ENCODE measurements around the gene CIAO2A.
"Not testable (repeated sequence)": the region's sequence is repeated elsewhere in the genome, so short reads cannot be mapped to it uniquely, and the experiment has no call there.

CIAO2A gene

DNA sequence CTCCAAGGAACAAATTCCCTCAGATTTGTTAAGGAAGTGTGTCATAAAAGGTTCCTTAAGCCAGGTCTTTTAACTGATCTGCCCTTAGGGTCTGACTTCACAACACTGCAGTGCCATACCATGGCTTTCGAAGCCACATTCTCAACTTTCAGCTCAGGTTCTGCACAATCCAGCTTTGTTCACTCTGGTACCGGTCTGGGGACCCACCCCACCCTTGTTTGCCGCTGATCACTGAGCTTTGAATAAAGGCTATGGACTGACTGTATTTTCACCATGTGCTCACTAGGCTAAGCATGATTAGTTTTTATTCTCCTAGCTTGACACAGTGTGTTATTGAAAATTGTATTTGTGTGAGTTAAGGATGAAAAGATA is 18.0 kb upstream of the CIAO2A start:
- DNase-seq (ENCODE audit: low spot score) = no peak

DNA sequence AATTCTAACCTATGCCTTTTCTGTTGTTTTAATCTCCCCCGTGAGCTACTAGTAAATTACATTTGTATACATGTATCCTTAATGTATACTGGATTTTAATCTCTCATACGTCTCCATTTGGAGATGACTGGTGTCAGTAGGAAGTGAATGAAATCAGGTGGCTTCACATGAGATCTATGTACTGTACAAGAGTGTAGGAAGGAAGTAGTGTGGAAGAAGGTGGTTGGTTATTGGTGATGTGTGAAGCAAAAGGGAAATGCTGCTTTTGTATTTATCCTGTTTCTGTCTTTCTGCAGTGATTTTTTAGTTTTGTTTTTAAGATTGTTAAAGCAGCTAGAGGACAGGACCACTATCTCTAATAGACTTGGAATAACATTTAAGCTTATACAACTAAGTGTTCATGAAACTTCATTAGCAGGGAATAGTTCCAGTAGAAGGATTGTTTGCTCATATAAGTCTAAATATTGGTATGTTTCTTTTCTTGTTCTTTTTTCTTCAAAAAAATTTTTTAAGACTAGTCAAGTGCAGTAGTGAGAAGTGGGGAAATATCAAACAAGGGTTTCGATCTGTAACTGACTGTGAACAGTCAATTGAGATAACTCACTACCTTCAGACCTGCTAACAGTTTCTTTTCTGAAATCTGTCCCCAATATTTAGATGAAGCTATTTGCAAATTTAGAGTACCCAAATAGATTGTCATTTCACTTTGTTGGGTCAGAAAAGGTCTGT is 17.5 kb upstream of the CIAO2A start:
- DNase-seq (ENCODE audit: low spot score) = no peak

DNA sequence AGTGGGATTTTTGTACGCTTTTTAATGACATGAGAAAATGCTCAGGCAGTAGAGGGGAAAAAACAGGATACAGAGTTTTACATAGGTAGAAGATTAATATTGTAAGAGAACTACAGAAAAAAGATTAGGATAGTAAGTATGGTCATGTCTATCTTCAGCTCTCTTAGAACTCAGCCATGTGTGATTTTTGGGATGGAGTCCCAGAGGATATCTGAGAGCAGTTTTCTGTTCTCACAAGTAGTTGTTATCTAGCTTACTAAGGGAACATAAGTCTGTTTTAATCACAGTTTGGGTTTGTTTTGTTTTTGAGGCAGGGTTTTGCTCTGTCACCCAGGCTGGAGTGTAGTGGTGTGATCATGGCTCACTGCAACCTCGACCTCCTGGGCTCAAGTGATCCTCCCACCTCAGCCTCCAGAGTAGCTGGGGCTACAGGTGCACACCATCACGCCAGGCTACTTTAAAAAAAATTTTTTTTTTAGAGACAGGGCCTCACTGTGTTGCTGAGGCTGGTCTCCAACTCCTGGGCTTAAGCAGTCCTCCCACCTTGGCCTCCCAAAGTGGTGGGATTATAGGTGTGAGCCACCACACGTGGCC is 16.6 kb upstream of the CIAO2A start:
- not testable (repeated sequence) for DNase-seq (ENCODE audit: low spot score)

DNA sequence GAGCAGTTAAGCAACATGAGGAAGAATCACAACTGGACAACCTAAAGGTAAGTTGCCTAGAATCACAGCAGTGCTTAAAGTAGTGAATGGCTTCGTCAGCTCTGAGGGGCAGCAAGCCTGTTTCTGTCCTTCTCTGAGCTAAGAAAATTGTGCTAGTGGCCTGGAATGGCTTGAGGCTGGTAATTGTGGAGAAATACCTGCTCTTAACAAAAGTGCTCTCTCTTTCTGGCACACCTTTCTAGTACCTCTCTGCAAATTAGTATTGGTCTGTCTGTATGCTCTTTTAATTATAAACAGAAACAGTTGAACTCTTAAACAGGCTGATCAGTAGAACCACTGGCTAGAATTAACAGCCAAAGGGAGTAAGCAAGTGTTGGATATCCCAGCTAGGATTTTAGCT is 13.7 kb upstream of the CIAO2A start:
- no peak for DNase-seq (ENCODE audit: low spot score)

DNA sequence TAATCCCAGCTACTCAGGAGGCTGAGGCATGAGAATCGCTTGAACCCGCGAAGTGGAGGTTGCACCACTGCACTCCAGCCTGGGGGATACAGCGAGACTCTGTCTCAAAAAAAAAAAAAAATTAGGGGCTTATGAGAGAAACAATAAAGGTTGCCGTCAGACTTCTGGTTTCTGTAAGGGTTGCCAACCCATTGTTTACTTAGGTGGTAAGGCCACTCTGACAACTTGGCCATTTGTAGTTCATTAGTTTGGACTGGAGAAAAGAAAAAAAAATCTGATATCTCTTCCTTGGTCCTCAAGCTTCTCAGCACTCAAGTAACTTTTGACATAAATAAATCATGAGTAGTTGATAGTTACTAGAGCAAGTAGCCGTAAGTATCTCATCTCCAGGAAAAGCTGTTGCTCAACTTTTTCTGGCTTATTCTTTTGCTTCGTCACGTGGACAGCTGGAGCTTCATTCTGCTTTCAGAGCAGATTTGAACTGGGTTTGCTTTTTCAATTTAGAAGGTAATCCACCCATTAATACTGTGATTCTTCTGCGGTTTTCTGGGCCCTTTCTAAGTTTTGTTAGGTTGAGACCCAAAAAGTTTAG is 11.6 kb upstream of the CIAO2A start:
- no peak for DNase-seq (ENCODE audit: low spot score)

DNA sequence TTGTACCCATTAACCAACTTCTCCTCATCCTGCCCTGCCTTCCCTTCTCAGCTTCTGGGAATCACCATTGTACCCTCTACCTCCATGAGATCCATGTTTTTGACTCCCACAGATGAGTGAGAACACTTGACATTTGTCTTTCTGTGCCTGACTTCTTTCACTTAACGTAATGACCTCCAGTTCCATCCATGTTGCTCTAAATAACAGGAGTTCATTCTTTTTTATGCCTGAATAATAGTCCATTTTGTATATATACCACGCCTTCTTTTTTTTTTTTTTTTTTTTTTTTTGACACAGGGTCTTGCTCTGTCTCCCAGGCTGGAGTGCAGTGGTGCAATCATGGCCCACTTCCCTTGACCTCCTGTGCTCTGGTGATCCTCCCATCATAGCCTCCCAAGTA is 8.9 kb upstream of the CIAO2A start:
- DNase-seq (ENCODE audit: low spot score) = no peak

DNA sequence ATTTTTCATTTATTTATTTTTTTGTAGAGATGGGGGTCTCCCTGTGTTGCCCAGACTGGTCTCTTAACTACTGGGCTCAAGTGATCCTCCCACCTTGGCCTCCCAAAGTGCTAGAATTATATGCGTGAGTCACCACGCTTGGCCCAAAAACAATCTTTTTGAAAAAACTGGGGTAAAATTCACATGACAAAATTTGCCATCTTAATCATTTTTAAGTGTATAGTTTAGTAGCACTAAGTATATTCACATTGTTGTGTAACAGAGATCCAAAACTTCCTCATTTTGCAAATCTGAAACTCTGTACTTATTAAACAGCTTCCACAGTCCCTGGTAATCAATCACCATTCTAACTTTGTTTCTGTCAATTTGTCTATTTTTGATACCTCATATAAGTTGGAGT is 7.3 kb upstream of the CIAO2A start:
- DNase-seq (ENCODE audit: low spot score) = no peak

DNA sequence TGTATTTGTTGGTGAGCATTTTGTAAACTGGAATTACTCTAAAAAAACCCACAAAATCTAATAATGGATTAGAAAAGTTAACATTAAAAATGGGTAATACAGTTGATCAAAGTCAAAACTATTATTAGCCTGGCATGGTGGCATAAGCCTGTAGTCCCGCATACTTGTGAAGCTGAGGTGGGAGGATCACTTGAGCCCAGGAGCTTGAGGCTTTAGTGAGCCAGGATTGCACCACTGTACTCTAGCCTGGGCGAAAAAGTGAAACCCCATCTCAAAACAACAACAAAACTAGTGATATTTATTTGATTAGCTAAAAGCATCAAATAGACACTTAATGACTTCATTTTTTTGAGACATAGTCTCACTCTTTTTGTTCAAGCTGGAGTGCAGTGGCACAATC is 5.7 kb upstream of the CIAO2A start:
- no peak for DNase-seq (ENCODE audit: low spot score)

DNA sequence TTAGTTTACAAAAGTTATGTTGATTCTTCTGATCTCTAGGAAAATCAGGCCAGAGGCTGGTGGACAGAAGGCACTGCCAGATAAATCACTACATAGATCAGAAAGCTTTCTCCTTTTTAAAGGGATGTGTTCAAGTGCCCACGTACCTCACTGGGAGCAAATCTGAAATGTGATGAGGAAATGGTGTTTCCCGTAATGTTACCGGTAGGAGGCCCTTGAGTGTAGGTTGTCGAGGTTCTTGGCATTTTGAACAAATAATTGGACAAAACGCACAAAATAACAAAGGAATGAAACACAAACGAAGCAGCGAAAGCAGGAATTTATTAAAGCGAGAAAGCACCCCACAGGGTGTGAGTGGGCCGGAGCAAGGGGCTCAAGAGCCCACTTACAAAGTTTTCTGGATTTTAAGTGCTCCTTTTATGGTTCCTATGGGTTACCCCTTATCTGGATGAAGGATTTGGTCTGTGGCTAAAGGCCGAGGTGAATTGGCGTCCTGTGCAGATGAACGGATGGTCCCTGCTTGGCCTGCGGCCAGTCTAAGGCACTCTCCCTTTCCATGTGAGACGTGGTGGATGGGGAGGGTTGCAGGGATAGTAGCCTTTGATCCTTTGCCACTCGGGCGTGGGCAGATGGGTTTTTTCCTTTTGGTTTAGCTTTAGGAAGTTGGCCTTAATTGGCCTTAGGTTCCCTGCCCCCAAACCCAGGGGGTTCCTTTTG is 3.2 kb upstream of the CIAO2A start:
- peak; percentile 67 for DNase-seq (ENCODE audit: low spot score)

DNA sequence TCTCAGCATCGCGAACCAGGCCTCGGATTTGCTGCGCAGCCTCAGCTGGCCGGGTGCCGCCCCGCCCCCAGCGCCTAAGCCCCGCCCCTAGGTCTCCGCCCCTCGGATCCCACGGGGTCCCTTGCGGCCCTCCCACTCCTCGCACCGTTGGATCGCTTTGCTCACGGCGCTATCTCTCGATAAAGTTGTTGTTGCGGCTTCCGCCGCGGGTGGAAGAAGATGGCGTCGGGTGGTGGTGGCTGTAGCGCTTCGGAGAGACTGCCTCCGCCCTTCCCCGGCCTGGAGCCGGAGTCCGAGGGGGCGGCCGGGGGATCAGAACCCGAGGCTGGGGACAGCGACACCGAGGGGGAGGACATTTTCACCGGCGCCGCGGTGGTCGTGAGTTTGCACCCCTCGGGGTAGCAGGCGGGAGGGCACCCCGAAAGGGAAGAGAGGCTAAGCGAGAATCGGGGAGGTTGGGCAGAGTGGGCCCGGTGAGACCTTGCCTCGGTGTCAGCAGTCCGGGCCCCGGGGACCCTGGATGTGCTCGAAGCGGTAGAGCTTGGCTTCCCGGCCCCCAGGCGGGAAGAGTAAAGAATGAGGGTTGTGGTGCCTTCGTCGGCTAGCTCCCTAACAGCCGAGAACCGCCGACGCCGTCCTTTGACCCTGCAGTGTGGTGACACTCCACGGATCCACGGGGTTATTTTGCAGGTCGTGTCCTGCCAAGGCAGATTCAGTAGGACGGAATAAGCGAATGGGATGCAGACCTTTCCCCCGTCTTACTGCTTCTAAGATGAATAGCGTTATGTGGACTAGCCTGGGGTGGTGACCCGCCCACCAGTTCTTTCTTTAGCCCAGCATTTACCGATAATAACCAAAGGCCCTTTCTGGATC is 2.4 kb upstream of the CIAO2A start, which contains the start of gene SNX1:
TSS of gene SNX1 (plus strand) at position 188 of the 873 bp plus-strand sequence. CDS start at position 220, 32 bp downstream.
- DNase-seq (ENCODE audit: low spot score) = peak; percentile 94

DNA sequence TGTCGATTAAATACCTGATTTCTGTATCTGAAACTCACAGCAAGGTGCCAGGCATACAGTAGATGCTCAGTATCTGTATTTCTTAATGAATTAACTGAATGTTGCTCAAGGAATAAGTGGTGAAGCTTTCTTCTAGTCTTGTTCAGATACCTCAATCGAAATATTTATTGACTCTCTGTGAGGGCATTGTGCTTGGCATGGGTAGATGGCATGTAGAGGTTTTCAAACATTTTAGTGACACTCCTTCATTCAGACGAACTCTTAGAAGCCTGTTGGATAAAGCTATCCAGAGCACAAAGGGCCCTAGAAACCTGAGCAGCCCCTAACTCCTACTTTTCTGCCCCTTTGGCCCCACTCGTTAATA is 1.8 kb upstream of the CIAO2A start:
- no peak for DNase-seq (ENCODE audit: low spot score)

DNA sequence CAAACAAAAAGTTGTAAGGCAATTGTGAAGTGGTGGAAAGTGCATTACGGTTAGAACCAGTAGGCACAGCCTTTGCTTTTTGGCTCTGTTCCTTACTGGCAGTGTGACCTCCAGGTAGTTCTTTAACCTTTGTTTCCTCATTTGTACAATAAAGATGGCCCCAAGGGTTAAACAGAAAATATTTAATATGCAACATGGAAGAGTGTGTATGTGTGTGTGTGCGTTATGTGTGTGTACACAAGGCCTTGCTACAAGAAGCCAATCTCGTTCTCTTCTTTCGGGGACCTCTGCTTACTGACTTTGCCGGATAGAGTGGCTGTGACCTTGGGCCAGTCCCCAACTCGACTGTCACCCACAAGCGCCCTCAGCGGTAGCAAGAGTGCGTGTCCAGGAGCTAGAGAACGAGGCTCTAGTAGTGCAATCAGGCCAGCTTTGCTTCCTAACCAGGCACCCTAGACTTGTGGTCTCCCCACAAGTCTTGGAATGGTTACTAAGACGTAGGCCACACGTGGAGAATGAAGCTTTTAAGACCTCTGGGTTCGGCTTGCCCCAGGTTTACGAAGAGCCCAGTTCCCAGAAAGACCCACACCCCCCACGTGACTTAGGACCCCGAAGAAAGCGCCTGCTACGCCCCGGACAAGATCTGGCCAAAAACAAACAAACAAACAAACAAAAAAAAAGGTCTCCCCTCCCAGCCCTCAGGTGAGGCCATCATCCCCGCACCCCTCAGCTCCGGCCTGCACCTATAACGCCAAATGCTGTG is 593 bp downstream of the CIAO2A start:
- peak; percentile 76 for DNase-seq (ENCODE audit: low spot score)

DNA sequence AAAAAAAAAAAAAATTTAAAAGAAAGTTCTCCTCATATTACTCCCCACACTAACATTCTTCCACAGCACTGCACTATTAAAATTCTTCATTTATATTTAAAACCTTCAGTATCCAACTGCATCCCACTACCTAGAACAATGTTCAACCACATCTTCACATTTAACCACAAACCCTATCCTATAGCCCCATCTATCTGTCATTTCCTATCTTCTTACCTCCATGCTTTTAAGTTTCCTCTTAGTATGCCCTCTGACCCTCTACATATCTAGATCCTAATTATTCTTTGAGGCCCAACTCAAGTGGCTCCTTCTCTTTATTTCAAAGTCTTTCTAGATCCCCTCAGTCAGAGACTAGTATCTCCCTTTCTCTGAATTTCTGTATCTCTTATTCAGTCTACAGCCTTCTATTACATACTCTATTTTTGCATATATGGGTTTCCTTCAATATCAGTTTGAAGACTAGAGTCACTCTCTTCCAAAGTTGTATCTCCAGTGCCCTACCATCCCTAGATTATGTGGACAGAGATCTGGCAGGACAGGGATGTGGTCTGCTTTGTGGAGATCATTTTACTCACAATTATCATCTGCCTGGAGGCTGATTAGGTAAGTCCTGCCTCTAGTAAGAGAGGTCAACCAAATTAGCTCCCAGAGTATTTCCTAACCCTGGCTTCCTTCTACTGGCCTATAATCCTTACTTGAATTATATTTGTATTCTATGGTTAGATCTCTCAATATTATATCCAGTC is 1.4 kb downstream of the CIAO2A start:
- peak; percentile 29 for DNase-seq (ENCODE audit: low spot score)

DNA sequence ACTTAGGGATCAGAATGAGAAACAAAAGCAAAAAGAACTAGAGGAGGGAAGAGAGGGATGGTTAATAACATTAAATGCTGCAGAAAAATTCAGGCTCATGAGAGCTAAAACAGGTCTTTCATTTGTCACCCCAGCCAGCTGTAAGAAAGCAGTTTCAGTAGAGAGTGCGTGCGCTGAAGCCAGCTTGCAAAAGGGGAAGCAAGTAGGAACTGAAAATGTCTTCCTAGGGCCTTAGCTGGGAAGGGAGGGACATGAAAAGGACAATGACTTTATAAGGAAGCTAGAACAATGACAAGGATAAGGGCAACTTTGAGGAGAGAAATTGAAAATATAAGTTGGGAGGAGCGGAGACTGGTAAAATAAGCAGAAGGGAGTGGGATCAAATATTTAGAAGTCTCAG is 3.1 kb downstream of the CIAO2A start:
- DNase-seq (ENCODE audit: low spot score) = no peak

DNA sequence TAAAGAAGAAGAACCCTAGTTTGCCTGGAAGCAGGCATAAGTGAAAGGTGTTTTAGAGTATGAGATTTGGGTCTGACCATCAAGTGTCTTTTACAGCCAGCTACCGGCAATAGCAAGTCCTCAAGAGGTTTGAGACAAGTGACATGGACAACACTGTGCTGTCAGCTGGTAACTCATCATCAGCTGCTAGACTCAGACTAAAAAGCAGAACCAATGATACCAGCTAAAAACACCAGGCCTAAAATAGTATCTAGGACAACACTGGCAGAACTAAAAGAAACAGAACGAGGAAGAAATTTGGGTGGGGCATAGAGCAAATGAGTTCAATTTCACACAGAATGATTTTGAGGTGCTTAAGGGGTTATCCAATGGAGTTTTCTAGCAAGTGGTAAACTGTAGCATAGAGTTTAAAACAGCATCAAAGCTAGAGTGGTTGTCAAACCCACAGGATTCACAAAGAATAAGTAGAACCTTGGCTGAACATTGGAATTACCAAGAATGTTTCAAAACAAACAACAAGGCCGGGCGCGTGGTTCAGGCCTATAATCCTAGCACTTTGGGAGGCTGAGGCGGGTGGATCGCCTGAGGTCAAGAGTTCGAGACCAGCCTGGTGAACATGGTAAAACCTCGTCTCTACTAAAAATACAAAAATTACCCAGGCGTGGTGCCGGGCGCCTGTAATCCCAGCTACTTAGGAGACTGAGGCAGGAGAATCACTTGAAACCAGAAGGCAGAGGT is 3.9 kb downstream of the CIAO2A start:
- DNase-seq (ENCODE audit: low spot score) = no peak

DNA sequence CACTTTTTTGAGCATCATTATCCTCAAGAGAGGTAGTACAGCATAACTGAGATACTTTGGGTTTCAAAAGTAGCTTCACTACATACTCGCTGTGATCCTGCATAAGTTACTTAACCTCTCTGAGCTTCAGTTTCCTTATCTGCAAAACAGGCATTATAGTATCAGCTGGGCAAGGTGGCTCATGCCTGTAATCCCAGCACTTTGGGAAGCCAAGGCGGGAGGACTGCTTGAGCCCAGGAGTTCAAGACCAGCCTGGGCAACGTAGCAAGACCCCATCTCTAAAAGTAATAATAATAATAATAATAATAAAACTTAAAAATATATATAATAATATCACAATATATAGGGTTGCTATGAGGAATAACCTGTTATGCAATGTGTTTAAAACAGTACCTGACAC is 10.9 kb downstream of the CIAO2A start:
- DNase-seq (ENCODE audit: low spot score) = no peak

DNA sequence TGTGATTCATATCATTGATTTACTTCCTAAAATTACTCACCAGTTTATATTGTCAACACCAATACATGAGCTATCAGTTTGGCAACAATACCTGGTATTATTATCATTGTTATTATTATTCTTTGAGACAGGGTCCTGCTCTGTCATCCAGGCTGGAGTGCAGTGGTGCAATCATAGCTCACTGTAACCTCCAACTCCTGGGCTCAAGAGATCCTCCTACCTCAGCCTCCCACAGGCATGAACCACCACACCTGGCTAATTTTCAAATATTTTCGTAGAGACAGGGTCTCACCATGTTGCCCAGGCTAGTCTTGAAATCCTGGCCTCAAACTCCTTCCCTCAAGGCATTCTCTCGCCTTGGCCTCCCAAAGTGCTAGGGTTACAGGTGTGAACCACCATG is 20.1 kb downstream of the CIAO2A start:
- DNase-seq (ENCODE audit: low spot score) = not testable (repeated sequence)

DNA sequence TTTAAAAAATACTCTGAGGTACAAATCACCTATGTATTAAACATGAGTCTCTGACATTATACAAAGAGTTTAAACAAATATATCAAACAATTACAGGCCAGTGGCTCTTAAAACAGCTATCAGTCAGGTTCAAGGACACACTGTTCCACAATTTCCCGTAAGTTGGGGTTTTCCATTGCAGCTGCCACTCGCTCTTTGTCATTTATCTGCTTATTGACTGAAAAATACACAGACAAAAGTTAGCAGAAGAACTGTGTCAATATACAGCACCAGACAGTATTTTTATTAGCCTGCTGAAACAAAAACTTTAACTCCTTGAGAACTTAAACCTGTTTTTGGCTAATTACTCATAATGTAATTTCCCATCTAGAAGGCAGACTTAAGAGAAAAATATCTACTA is 20.8 kb downstream of the CIAO2A start:
- DNase-seq (ENCODE audit: low spot score) = no peak

DNA sequence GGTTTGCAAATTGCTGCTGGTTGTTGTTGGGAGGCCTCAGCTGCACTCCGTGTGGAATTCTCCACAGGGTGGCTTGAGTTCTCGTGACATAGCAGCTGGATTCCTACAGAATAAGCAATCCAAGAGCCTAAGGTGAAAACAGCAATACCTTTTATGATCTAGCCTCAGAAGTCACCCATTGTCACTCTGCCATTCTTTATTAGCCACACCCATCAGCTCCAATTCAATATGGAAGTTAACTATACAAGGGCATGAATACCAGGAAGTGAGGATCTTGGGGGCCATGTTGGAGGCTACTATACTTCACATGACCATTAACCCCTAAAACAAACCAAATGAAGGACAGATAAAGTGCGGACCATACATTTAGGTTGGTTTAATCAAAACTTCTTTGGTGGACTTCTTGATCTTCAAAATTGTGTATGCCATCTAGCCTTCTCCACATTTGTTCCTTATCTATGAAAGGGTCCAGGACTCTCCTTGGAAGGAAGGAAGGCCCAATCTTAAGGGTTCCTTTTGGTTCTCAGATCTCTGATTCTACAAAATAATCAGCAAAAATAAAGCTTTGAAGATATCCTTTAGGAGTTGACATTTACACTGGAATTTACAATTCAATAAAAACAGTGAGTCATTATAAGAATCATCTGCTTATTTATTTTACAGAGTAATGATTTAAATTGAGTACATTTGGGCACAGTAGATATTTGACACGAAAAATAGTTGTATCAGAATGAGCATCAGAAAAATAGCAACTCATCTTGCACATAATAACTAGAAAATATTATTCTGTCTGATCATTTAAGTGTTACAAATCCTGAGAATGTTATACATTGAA is 21.5 kb downstream of the CIAO2A start:
- DNase-seq (ENCODE audit: low spot score) = no peak

Measured in RKO (cell line).